ENCODE measurements around the gene RPS19BP1. TPM values are rescaled to one million over a fixed set of nuclear protein-coding genes. Genes with fewer than 3 reads are reported as not detected.

Gene RPS19BP1
- total RNA-seq, 1 donor from 2014 or later = 72.6 TPM

- peaks cover 81% of the 10 kb centered on the region for H3K27me3 Mint-ChIP-seq (ENCODE audit: low read depth)
- no peak for DNase-seq (ENCODE audit: low read depth, low spot score)
- no peak overlapping the region for H3K4me3 Mint-ChIP-seq
- peaks cover 3% of the 10 kb centered on the region for H3K4me1 Mint-ChIP-seq
- no peak for TF ChIP-seq CTCF (conservative IDR thresholded peaks at IDR 0.05)
- H3K27ac Mint-ChIP-seq (ENCODE audit: unreplicated experiment) = no peak overlapping the region
- H3K36me3 Mint-ChIP-seq (ENCODE audit: low read depth) = no peaks in the 10 kb centered on the region
- no peaks in the 10 kb centered on the region for H3K9me3 Mint-ChIP-seq
Observed at GRCh38 chr22:39547587-39547947, 15.0 kb upstream of the RPS19BP1 start.

GRCh38 chr22:39546889-39547586, 14.5 kb upstream of the RPS19BP1 start:
- Mint-ChIP-seq H3K4me1 (peaks cover 3% of the 10 kb centered on the region), H3K36me3 (ENCODE audit: low read depth) (no peaks in the 10 kb centered on the region), H3K4me3 (no peak overlapping the region), H3K27me3 (ENCODE audit: low read depth) (peaks cover 80% of the 10 kb centered on the region), H3K27ac (ENCODE audit: unreplicated experiment) (no peak overlapping the region), H3K9me3 (no peaks in the 10 kb centered on the region)
- no peak for DNase-seq (ENCODE audit: low read depth, low spot score)
- no peak for TF ChIP-seq CTCF (conservative IDR thresholded peaks at IDR 0.05)

- Mint-ChIP-seq H3K9me3 (no peaks in the 10 kb centered on the region), H3K36me3 (ENCODE audit: low read depth) (no peaks in the 10 kb centered on the region), H3K4me1 (peaks cover 3% of the 10 kb centered on the region), H3K27ac (ENCODE audit: unreplicated experiment) (no peak overlapping the region), H3K4me3 (no peak overlapping the region), H3K27me3 (ENCODE audit: low read depth) (peaks cover 72% of the 10 kb centered on the region)
- TF ChIP-seq CTCF (conservative IDR thresholded peaks at IDR 0.05) = no peak
- DNase-seq (ENCODE audit: low read depth, low spot score) = peak; percentile 76
Observed at GRCh38 chr22:39545386-39546365, 13.1 kb upstream of the RPS19BP1 start.

- no peak overlapping the region for H3K27ac Mint-ChIP-seq (ENCODE audit: unreplicated experiment)
- peak; percentile 49 for DNase-seq (ENCODE audit: low read depth, low spot score)
- H3K9me3 Mint-ChIP-seq = no peaks in the 10 kb centered on the region
- peak; percentile 57 for TF ChIP-seq CTCF (conservative IDR thresholded peaks at IDR 0.05)
- H3K36me3 Mint-ChIP-seq (ENCODE audit: low read depth) = no peaks in the 10 kb centered on the region
- H3K4me1 Mint-ChIP-seq = peaks cover 3% of the 10 kb centered on the region
- peak overlapping the region; percentile 54 for H3K4me3 Mint-ChIP-seq
- H3K27me3 Mint-ChIP-seq (ENCODE audit: low read depth) = peaks cover 54% of the 10 kb centered on the region
Observed at GRCh38 chr22:39543095-39543494, 10.5 kb upstream of the RPS19BP1 start.

- TF ChIP-seq CTCF (conservative IDR thresholded peaks at IDR 0.05) = no peak
- peaks cover 9% of the 10 kb centered on the region for H3K4me1 Mint-ChIP-seq
- no peaks in the 10 kb centered on the region for H3K36me3 Mint-ChIP-seq (ENCODE audit: low read depth)
- DNase-seq (ENCODE audit: low read depth, low spot score) = no peak
- no peak overlapping the region for H3K27ac Mint-ChIP-seq (ENCODE audit: unreplicated experiment)
- no peaks in the 10 kb centered on the region for H3K9me3 Mint-ChIP-seq
- H3K27me3 Mint-ChIP-seq (ENCODE audit: low read depth) = peaks cover 12% of the 10 kb centered on the region
- H3K4me3 Mint-ChIP-seq = no peak overlapping the region
Observed at GRCh38 chr22:39537975-39538374, 5.4 kb upstream of the RPS19BP1 start.

Measured in neural crest cell (in vitro differentiated cells).